Fibroblast of lung (primary cell): Measurements from ENCODE around the gene HAPLN3.

ENCODE experiments used
- EZH2 ChIP-seq: IDR thresholded peaks from 2 replicates; pipeline ENCODE4 v1.5.1; 2012; ENCODE audit warnings: low read length, control low read depth, mild to moderate bottlenecking; ENCODE audit errors: missing control alignments
- TF ChIP-seq, protein P1 (sequence below), 2 donors: IDR thresholded peaks in 1 of 2; conservative IDR thresholded peaks in 1 of 2; 1 replicate in 1 of 2; 2 replicates in 1 of 2; pipeline ENCODE4 v1.5.1; 2011 to 2012; ENCODE audit warnings: low read length in 2 of 2, control low read depth in 1 of 2, inconsistent platforms in 1 of 2, low read depth in 1 of 2, mild to moderate bottlenecking in 1 of 2

DNA sequence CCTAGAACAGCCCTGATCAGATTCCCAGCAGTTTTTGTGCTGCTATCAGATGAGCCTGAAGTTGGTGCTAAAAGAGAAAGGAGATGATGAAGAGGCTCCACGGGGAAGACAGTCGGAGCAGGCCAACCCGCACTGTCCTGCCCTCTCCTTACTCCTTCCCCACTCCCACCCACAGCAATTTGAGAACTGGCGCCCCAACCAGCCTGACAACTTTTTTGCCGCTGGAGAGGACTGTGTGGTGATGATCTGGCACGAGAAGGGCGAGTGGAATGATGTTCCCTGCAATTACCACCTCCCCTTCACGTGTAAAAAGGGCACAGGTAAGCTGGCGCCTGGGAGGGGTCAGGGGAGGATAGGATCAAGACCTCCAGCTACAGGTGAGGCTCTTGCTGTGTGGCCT, 22.6 kb downstream of the HAPLN3 start:
- TF ChIP-seq, protein P1, sequence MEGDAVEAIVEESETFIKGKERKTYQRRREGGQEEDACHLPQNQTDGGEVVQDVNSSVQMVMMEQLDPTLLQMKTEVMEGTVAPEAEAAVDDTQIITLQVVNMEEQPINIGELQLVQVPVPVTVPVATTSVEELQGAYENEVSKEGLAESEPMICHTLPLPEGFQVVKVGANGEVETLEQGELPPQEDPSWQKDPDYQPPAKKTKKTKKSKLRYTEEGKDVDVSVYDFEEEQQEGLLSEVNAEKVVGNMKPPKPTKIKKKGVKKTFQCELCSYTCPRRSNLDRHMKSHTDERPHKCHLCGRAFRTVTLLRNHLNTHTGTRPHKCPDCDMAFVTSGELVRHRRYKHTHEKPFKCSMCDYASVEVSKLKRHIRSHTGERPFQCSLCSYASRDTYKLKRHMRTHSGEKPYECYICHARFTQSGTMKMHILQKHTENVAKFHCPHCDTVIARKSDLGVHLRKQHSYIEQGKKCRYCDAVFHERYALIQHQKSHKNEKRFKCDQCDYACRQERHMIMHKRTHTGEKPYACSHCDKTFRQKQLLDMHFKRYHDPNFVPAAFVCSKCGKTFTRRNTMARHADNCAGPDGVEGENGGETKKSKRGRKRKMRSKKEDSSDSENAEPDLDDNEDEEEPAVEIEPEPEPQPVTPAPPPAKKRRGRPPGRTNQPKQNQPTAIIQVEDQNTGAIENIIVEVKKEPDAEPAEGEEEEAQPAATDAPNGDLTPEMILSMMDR (conservative IDR thresholded peaks at IDR 0.05 in 1 of 2, IDR thresholded peaks at IDR 0.05 in 1 of 2; ENCODE audit: low read depth in 1 of 2, low read length in 2 of 2), result no peak
- TF ChIP-seq EZH2, result no peak
